Lower leg skin (tissue), 4 donors: Measurements from ENCODE around the gene SORCS2. TPM values are rescaled to one million over a fixed set of nuclear protein-coding genes. Genes with fewer than 3 reads are reported as not detected.

Experiments used
- DNase-seq, 2 donors: peaks; one replicate each; pipeline ENCODE4 v3.0.0-alpha.2; 2019; ENCODE audit warnings: low spot score in 2 of 2
- H3K4me3 ChIP-seq: fragments of 200-600 bp; sonication (generic); 2 replicates; pipeline ENCODE4 v1.5.1; 2017; ENCODE audit warnings: mild to moderate bottlenecking, low read depth; ENCODE audit not compliant: poor library complexity, severe bottlenecking
- POLR2A ChIP-seq, 2 donors: fragments of 450-650 bp; IDR thresholded peaks; one replicate each; pipeline ENCODE4 v1.6.1; 2016 to 2017; ENCODE audit warnings: antibody characterized with exemption in 2 of 2, mild to moderate bottlenecking in 1 of 2, moderate library complexity in 1 of 2
- WGBS, 2 donors: methylation state at CpG; one replicate each; pipeline ENCODE4 v1.1.5; 2018; 5-methylcytosine and 5-hydroxymethylcytosine counted together
- intact Hi-C: fragments of 100-400 bp; cut with DNase I; formaldehyde crosslinking; loops from one replicate; pipeline ENCODE4 v1.15.0; 2023; ENCODE audit warnings: low total_unique reads
- total RNA-seq, 4 donors: library from RNA; depleted of rRNA; stranded (reverse); fragments of >200 nt; gene quantifications; one replicate each; pipeline ENCODE4 v1.1.0, GENCODE V29; 2016
- TF ChIP-seq, protein P1 (sequence below), 3 donors: fragments of 450-650 bp; IDR thresholded peaks; one replicate each; pipeline ENCODE4 v1.5.1; 2016; ENCODE audit warnings: antibody characterized with exemption in 3 of 3, mild to moderate bottlenecking in 3 of 3, moderate library complexity in 2 of 3

Gene SORCS2
- total RNA-seq, 4 donors from 2014 or later = 1.1 to 6.4 (median 1.5) TPM

GRCh38 chr4:7680106-7680505, 487.8 kb downstream of the SORCS2 start:
- H3K4me3 ChIP-seq = no peak overlapping the region
- 60 to 81% methylated on average over 10 of the region's 10 CpGs for WGBS, 2 donors
- intact Hi-C loops = no loop called here
- TF ChIP-seq POLR2A (IDR thresholded peaks at IDR 0.05) = no peak
- TF ChIP-seq, protein P1, sequence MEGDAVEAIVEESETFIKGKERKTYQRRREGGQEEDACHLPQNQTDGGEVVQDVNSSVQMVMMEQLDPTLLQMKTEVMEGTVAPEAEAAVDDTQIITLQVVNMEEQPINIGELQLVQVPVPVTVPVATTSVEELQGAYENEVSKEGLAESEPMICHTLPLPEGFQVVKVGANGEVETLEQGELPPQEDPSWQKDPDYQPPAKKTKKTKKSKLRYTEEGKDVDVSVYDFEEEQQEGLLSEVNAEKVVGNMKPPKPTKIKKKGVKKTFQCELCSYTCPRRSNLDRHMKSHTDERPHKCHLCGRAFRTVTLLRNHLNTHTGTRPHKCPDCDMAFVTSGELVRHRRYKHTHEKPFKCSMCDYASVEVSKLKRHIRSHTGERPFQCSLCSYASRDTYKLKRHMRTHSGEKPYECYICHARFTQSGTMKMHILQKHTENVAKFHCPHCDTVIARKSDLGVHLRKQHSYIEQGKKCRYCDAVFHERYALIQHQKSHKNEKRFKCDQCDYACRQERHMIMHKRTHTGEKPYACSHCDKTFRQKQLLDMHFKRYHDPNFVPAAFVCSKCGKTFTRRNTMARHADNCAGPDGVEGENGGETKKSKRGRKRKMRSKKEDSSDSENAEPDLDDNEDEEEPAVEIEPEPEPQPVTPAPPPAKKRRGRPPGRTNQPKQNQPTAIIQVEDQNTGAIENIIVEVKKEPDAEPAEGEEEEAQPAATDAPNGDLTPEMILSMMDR (IDR thresholded peaks at IDR 0.05) = no peak
- DNase-seq = no peak

GRCh38 chr4:7680731-7681130, 488.4 kb downstream of the SORCS2 start:
- no peak for TF ChIP-seq POLR2A (IDR thresholded peaks at IDR 0.05)
- TF ChIP-seq, protein P1 (IDR thresholded peaks at IDR 0.05) = no peak
- no peak for DNase-seq
- WGBS, 2 donors = 67 to 100% methylated on average over 1 of the region's 1 CpG
- intact Hi-C loops = no loop called here
- H3K4me3 ChIP-seq = no peak overlapping the region

- DNase-seq = no peak
- intact Hi-C loops = no loop called here
- WGBS, 2 donors = 73 to 98% methylated on average over 4 to 5 of the region's 5 CpGs
- H3K4me3 ChIP-seq = no peak overlapping the region
- TF ChIP-seq, protein P1 (IDR thresholded peaks at IDR 0.05) = no peak
- TF ChIP-seq POLR2A (IDR thresholded peaks at IDR 0.05) = no peak
Measured at GRCh38 chr4:7683126-7683703, 490.9 kb downstream of the SORCS2 start.

DNA sequence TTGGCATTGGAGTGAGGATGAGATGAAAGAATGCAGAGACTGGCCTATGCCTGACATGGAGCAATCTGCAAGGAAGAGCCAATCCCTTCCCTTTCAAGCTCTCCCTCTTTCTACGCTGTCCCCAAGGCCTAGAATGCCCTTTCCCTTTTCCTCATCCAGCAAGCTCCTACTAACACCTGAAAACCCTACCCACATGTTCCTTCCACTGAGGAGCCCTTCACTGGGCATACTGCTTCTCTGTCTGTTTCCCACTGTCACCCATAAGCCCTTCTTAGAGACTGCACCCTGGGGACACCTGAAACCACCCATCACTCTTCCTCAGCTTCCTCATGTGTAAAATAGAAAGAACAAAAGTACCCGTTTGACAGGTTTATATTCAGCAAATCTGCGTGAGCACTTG, 492.0 kb downstream of the SORCS2 start:
- TF ChIP-seq, protein P1 (IDR thresholded peaks at IDR 0.05) = no peak
- TF ChIP-seq POLR2A (IDR thresholded peaks at IDR 0.05) = no peak
- intact Hi-C loops = no loop called here
- 68 to 74% methylated on average over 3 of the region's 3 CpGs for WGBS, 2 donors
- no peak for DNase-seq
- no peak overlapping the region for H3K4me3 ChIP-seq

DNA sequence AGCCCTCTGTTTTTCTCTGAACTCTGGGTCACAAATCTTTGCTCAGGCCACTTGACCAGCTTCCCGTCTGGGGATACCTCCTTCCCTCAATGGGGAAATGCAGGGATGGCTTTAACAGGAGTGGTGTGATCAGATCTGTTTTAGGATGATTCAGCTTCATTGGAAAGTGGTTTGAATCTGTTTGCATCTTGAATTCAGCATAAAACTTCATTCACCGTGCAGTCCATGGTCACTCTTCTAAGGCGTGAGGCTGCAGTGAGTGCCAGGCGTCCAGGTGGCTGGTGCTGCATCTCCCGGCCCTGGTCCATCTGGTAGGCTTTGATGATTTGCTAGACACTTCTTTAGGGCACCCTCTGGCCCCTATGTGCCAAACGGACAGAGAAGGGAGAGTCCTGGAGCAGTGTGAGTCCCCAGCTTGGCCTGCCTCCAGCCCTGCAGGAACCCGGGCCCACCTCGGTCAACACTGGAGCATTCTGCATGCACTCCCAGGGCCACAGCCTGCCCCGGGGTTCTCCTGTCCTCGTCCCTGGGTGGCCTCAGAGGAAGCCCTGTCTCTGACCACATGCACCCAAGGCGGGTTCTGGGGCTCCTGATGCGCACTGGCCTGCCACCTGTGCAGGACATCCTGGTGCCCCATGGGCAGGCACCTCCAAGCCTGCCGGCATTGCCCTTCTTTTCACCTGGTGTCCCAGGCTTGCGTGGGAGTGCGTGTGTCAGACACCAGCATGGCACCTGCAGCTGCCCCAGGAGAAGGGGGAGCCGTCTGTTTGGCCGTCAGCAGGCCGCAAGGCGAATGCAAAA, 493.9 kb downstream of the SORCS2 start:
- no peak for DNase-seq
- no peak overlapping the region for H3K4me3 ChIP-seq
- TF ChIP-seq, protein P1 (IDR thresholded peaks at IDR 0.05) = no peak
- TF ChIP-seq POLR2A (IDR thresholded peaks at IDR 0.05) = no peak
- intact Hi-C loops = no loop called here
- WGBS, 2 donors = 91 to 94% methylated on average over 19 of the region's 19 CpGs
